HG02885 (cell line): ENCODE results near the gene TATDN2.

Experiments
- ATAC-seq: cut with Tn5 transposase; IDR thresholded peaks from one replicate; pipeline ENCODE4 v1.9.1; 2021; ENCODE audit warnings: mild to moderate bottlenecking; ENCODE audit not compliant: unreplicated experiment, poor library complexity

Gene TATDN2

GRCh38 chr3:10248184-10248983 lies at the start of gene TATDN2:
Gene TATDN2, plus strand, starts transcription at chr3:10248459. Its CDS starts 742 bp downstream, at chr3:10249201.
- peak; percentile 96 for ATAC-seq

GRCh38 chr3:10198761-10199649 lies 49.3 kb upstream of the TATDN2 start:
- ATAC-seq: peak; percentile 79

GRCh38 chr3:10204921-10205320 lies 43.3 kb upstream of the TATDN2 start:
- no peak for ATAC-seq

GRCh38 chr3:10205451-10206165 lies 42.7 kb upstream of the TATDN2 start:
- no peak for ATAC-seq

- no peak for ATAC-seq
Measured at GRCh38 chr3:10206166-10206511, 42.1 kb upstream of the TATDN2 start.

- peak; percentile 41 for ATAC-seq
Measured at GRCh38 chr3:10213156-10213792, 35.0 kb upstream of the TATDN2 start.

GRCh38 chr3:10215578-10216368 lies 32.5 kb upstream of the TATDN2 start:
- ATAC-seq: no peak

- ATAC-seq: no peak
Measured at GRCh38 chr3:10217359-10217758, 30.9 kb upstream of the TATDN2 start.

GRCh38 chr3:10219737-10220136 lies 28.5 kb upstream of the TATDN2 start:
- ATAC-seq: no peak

- ATAC-seq: peak; percentile 61
Measured at GRCh38 chr3:10223676-10224639, 24.3 kb upstream of the TATDN2 start.

- peak; percentile 40 for ATAC-seq
Measured at GRCh38 chr3:10224794-10225665, 23.2 kb upstream of the TATDN2 start.

- peak; percentile 36 for ATAC-seq
Measured at GRCh38 chr3:10226293-10226692, 22.0 kb upstream of the TATDN2 start.

- ATAC-seq: no peak
Measured at GRCh38 chr3:10228248-10228950, 19.9 kb upstream of the TATDN2 start.

GRCh38 chr3:10229576-10229975 lies 18.7 kb upstream of the TATDN2 start:
- ATAC-seq: no peak

GRCh38 chr3:10232137-10232536 lies 16.1 kb upstream of the TATDN2 start:
- peak; percentile 77 for ATAC-seq

GRCh38 chr3:10233988-10234387 lies 14.3 kb upstream of the TATDN2 start:
- no peak for ATAC-seq
